Activated CD8-positive, alpha-beta memory T cell treated with anti-CD3 and anti-CD28 coated beads, Interleukin-2, amount 50 U/mL, for 1 hour (primary cell): ENCODE measurements around the gene GINS1.
"Not testable (repeated sequence)": the region's sequence is repeated elsewhere in the genome, so short reads cannot be mapped to it uniquely, and the experiment has no call there.

Experiments used
- DNase-seq: peaks from one replicate; pipeline ENCODE4 v3.0.0-alpha.2; 2020; ENCODE audit errors: extremely low read depth

The GINS1 gene

GRCh38 chr20:25389858-25390537 lies 17.5 kb upstream of the GINS1 start:
- no peak for DNase-seq

- DNase-seq: peak; percentile 82
Measured at GRCh38 chr20:25390538-25391528, 16.6 kb upstream of the GINS1 start, which contains the start of gene ABHD12. Gene ABHD12 (minus strand): TSS chr20:25390835. CDS start chr20:25390703, 132 bp downstream.

DNA sequence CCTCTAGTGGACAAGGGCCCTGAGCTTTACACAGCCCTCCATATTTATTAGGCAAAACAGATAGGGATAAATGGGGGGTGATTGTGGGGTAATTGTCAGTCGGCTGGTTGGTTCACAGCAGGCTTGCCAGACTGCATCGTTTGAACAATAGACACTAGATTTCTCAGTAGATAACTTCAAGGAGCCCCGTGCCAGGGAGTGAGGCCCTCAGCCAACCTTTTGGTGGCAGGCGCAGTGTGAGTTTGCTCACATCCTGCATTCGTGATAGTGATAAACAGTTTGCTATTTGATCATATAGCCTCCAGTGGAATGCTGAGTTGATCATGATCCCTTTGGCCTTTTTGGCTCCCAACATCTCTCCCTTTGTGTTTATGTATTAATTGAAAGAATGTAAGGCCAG lies 13.2 kb upstream of the GINS1 start:
- DNase-seq: no peak

DNA sequence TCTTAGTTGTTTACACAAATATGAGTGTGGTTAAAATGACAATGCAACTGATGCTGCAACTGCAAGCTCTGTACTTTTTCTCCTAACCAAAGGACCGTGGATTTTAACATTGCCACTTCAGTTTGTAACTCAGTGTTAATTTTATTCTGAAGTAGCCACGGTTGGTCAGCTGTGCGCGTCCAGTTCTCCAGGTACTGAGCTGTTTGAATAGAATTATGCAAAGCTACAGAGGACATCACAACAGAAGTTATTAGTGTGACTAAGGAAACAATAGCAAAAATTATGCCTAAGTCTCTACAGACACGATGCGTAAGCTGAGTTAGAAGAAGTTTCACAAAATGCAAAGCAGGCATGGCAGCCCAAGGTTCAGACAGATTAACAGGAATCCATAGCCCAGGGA lies 12.5 kb upstream of the GINS1 start:
- DNase-seq: no peak

- DNase-seq: no peak
Measured at GRCh38 chr20:25397096-25397495, 10.4 kb upstream of the GINS1 start.

DNA sequence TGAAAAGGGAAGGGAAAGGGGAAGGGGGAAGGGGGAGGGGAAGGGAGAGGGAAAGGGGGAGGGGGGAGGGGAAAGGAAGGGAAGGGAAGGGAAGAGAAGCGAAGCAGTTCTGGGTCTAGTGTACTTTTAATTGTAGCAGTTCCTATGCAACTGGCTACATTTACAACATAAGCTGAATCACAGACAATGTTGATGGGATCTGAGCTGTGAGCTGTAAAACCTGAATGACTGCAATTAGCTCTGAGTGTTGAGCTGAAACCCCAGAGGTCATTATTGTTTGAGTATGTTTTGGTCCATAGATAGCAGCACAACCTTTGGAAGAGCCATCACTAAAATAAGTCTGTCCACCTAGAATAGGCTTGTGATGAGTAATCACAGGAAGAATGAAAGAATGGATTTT lies 9.7 kb upstream of the GINS1 start:
- DNase-seq: no peak

DNA sequence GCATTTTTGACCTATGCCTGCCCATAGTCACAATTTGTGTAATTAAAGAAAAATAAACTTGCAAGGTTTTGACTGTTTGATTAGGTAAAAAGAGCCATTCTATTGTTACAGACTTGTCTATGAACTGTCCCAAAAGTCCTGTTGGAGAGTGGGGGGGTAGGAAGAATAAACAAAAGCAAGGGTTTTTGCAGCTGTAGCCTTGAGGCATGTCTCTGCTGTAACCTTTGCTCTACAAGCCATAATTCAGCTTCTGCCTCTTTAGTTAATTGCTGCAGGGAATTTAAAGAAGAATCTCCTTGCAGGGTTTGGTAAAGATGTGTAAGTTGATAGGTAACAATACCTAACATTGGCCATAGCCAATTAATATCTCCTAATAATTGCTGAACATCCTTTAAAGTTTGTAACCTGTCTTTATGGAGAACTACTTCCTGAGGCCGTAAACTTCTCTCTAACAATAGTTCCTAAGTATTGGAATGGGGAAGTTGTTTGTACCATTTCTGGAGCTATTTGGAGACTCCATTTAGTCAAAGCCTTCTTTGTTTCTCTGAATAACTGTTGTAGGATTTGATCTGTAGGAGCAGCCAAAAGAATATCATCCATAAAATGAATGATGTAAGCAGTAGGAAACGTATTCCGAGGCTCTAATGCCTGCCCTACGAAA lies 9.0 kb upstream of the GINS1 start:
- DNase-seq: no peak

GRCh38 chr20:25399037-25399430 lies 8.4 kb upstream of the GINS1 start:
- no peak for DNase-seq

- not testable (repeated sequence) for DNase-seq
Measured at GRCh38 chr20:25400291-25400732, 7.2 kb upstream of the GINS1 start.

GRCh38 chr20:25402583-25402982 lies 4.9 kb upstream of the GINS1 start:
- no peak for DNase-seq

GRCh38 chr20:25408170-25408547 lies 686 bp downstream of the GINS1 start:
- DNase-seq: no peak

DNA sequence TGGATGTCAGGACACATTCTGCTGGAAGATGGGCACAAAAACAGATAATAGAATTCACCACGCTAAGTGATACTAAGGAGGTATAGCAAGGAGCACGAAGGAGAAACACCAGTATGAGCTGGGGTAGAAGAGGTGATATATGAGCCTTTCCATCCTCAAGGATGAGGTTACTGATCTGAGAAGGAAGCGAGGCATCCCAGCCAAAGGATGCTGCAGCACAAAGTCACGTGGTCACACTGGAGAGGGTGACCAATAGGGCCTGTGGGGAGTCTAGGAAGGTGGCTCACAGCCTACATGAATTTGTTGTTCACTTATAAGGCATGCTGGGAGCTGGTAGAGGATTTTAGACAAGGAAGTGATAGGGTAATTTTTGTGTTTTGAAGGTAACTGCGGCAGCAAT lies 1.4 kb downstream of the GINS1 start:
- no peak for DNase-seq

DNA sequence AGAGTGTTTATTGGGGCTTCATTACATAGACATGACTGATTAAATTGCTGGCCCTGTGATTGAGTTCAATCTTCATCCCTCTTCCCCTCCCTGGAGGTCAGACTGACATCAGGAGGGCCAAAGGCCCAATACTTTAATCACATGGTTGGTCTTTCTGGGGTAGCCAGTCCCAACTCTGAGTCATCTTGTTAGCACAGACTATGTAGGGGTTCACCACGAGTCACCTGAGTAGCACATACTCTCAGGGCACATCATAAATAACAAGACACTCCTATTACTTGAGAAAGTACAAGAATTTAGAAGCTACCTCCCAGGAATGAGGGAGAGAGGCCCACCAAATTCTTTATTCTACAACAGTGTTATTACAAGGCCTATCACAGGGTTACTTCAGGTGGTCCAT lies 11.3 kb downstream of the GINS1 start:
- DNase-seq: no peak

DNA sequence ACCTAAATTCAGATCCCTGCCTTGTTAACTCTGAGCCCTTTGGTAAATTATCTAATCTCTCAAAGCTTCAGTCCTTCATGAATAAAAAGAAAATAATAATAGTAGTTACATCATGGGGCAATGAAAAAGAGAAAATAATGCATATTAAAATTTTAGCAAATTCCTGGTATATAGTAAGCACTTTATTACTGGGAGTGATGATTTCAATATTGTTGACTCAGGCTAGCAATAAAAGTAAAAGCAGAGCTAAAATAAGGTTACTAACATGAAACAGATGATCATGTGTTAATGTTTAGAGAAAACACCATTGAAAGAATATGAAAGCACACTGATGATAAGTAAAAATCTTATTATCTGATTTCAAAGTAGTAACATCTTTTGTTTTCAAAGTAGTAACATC lies 13.6 kb downstream of the GINS1 start:
- no peak for DNase-seq

GRCh38 chr20:25422032-25422431 lies 14.6 kb downstream of the GINS1 start:
- no peak for DNase-seq

DNA sequence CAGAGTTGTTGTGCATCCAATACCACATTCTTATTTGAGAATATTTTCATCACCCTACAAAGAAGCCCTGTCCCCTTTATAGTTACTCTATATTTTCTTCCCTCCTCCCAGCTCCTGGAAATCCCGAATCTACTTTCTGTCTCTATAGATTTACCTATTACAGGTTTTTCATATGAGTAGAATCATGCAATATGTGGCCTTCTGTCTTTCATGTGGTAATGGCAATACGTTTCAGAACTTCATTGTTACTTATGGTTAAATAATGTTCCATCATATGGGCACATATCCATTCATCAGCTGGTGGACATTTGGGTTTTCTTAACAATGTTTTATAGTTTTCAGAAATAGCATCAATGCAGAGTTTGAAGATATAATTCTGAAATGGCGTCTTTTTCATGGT lies 17.1 kb downstream of the GINS1 start:
- DNase-seq: no peak

GRCh38 chr20:25437153-25437581 lies 29.7 kb downstream of the GINS1 start:
- DNase-seq: no peak

GRCh38 chr20:25439328-25439727 lies 31.9 kb downstream of the GINS1 start:
- DNase-seq: no peak

GRCh38 chr20:25444556-25444955 lies 37.1 kb downstream of the GINS1 start:
- DNase-seq: no peak

GRCh38 chr20:25447671-25448070 lies 40.2 kb downstream of the GINS1 start:
- no peak for DNase-seq

GRCh38 chr20:25452333-25452732 lies 44.9 kb downstream of the GINS1 start:
- no peak for DNase-seq
